HepG2 (cell line): ENCODE data around the gene NAB2. TPM values are rescaled to one million over a fixed set of nuclear protein-coding genes. Genes with fewer than 3 reads are reported as not detected.

Source experiments
- BORCS8-MEF2B ChIP-seq: sonication (generic); formaldehyde crosslinking; IDR thresholded peaks from 2 replicates; pipeline ENCODE4 v1.8.0; 2022; ENCODE audit warnings: mild to moderate bottlenecking, missing genetic modification reagents
- EHMT2 ChIP-seq: fragments of 200-600 bp; sonication (generic); IDR thresholded peaks from 2 replicates; pipeline ENCODE4 v1.7.0; 2017; ENCODE audit warnings: antibody characterized with exemption, low read depth, low read length, borderline replicate concordance
- ERF ChIP-seq: IDR thresholded peaks from 2 replicates; pipeline ENCODE4 v1.6.1; 2018; ENCODE audit warnings: missing biosample characterization, missing genetic modification reagents
- FOXK2 ChIP-seq: fragments of 450-650 bp; IDR thresholded peaks from 2 replicates; pipeline ENCODE4 v1.6.1; 2016
- GABPA ChIP-seq, 2 experiments: IDR thresholded peaks; 2 replicates each; pipeline ENCODE4 v1.6.1; 2011 to 2016; ENCODE audit warnings: low read depth in 2 of 2, low read length in 1 of 2, missing biosample characterization in 1 of 2, missing genetic modification characterization in 1 of 2
- KAT7 ChIP-seq: IDR thresholded peaks from 2 replicates; pipeline ENCODE4 v1.6.1; 2018; ENCODE audit warnings: borderline replicate concordance, missing compliant biosample characterization
- MATR3 ChIP-seq: sonication (generic); formaldehyde crosslinking; IDR thresholded peaks from 2 replicates; pipeline ENCODE4 v1.4.0; 2020; ENCODE audit warnings: missing genetic modification reagents
- MTF2 ChIP-seq: sonication (generic); formaldehyde crosslinking; IDR thresholded peaks from 2 replicates; pipeline ENCODE4 v1.5.0; 2020; ENCODE audit warnings: missing genetic modification reagents, borderline replicate concordance
- POLR2A ChIP-seq, 2 experiments: IDR thresholded peaks; 2 replicates each; pipeline ENCODE4 v1.6.1; 2011; ENCODE audit warnings: low read depth in 2 of 2, low read length in 2 of 2, mild to moderate bottlenecking in 1 of 2, moderate library complexity in 1 of 2; ENCODE audit not compliant: insufficient read depth in 1 of 2
- TCF7L2 ChIP-seq: IDR thresholded peaks from 2 replicates; pipeline ENCODE4 v1.6.1; 2011; ENCODE audit warnings: mild to moderate bottlenecking, low read depth, low read length, moderate library complexity
- ZMAT3 ChIP-seq: sonication (generic); formaldehyde crosslinking; conservative IDR thresholded peaks from 2 replicates; pipeline ENCODE4 v1.7.0; 2021; ENCODE audit warnings: missing genetic modification reagents
- ZNF282 ChIP-seq: fragments of 450-650 bp; IDR thresholded peaks from 2 replicates; pipeline ENCODE4 v1.6.1; 2018; ENCODE audit not compliant: partially characterized antibody
- ZNF383 ChIP-seq: sonication (generic); formaldehyde crosslinking; IDR thresholded peaks from 2 replicates; pipeline ENCODE4 v1.4.0; 2020; ENCODE audit warnings: missing genetic modification reagents, mild to moderate bottlenecking, borderline replicate concordance
- ZNF530 ChIP-seq: sonication (generic); formaldehyde crosslinking; IDR thresholded peaks from 2 replicates; pipeline ENCODE4 v1.5.0; 2020; ENCODE audit warnings: low read depth, mild to moderate bottlenecking, missing genetic modification reagents
- polyA plus RNA-seq, 8 experiments: library from polyadenylated mRNA; depleted of rRNA in 3 of 8; stranded (reverse) in 7 of 8; unstranded in 1 of 8; fragments of >200 nt; fragmentation: Illumina TruSeq in 4 of 8; extraction: Trizol in 4 of 8; gene quantifications; 2 replicates each; pipeline versions ENCODE4 v1.2.1 to v1.2.3, GENCODE V29; 2011 to 2016; ENCODE audit warnings: low read depth in 4 of 8, missing spikeins in 1 of 8, mixed read lengths in 1 of 8; ENCODE audit not compliant: insufficient read depth in 1 of 8
- total RNA-seq, 5 experiments: library from RNA; depleted of rRNA; stranded (reverse); fragments of >200 nt; fragmentation: Illumina TruSeq; extraction: Trizol; gene quantifications; 2 replicates each; pipeline ENCODE4 v1.2.3, GENCODE V29; 2016; ENCODE audit warnings: low read depth in 1 of 5
- TF ChIP-seq, protein P1 (sequence below): sonication (generic); formaldehyde crosslinking; IDR thresholded peaks from 2 replicates; pipeline ENCODE4 v1.5.1; 2020; ENCODE audit warnings: missing genetic modification reagents, mild to moderate bottlenecking, borderline replicate concordance
- TF ChIP-seq, protein P2 (sequence below): sonication (generic); formaldehyde crosslinking; IDR thresholded peaks from 2 replicates; pipeline ENCODE4 v1.8.1; 2023; ENCODE audit warnings: mild to moderate bottlenecking, missing genetic modification reagents
- TF ChIP-seq, protein P3 (sequence below): sonication (generic); formaldehyde crosslinking; IDR thresholded peaks from 2 replicates; pipeline ENCODE4 v1.4.0; 2020; ENCODE audit warnings: mild to moderate bottlenecking, missing genetic modification reagents
- TF ChIP-seq, protein P4 (sequence below): sonication (generic); formaldehyde crosslinking; IDR thresholded peaks from 2 replicates; pipeline ENCODE4 v1.4.0; 2020; ENCODE audit warnings: missing genetic modification reagents, borderline replicate concordance
- TF ChIP-seq, protein P5 (sequence below): sonication (generic); formaldehyde crosslinking; IDR thresholded peaks from 2 replicates; pipeline ENCODE4 v1.5.1; 2020; ENCODE audit warnings: mild to moderate bottlenecking, missing genetic modification reagents, moderate library complexity

NAB2 gene
- total and polyA plus RNA-seq, 2 of the 13 experiments (the other 11 are each of a cell fraction or from before 2014, with no cell fraction given), result 11.7 to 12.9 TPM

DNA sequence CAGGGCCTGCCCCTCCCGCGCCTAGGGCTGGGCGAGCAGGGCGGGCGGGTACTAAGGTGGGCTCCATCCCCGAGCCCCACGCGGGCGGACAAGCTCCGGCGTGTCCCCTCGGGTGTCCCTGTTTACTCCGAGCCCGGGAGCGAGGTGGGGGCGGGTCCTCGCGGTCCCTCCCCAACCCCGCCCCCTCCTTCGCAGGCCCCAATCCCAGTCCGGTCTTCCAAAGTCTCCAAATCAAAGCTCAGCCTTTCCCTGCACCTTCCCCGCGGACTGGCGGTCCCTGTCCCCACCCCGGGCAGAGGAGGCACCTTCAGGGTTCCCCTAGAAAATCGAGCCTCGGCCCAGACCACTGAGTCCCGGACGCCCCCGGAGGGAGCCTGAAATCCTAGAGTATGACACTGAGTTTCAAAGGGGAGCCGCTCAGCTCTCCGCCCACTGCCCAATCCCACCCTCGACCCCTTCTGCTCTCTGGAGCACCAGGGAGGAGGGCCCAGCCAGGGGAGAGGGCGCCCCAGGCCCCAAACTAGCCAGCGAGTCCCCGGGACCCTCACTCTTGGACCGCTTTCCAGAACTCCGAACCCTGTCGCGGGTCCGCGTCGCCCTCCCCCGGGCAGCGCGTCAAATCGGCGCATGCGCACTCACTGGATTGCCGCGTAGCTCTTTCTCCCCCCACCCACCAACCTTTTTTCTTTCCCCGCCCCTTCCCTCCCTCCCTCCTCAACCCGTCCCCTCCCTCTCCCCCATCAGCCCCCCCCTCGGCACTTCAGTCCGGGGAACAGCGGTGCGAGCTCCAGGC, 39.0 kb downstream of the NAB2 start, which contains the start of gene LRP1 (continued):
- TF ChIP-seq, protein P1, sequence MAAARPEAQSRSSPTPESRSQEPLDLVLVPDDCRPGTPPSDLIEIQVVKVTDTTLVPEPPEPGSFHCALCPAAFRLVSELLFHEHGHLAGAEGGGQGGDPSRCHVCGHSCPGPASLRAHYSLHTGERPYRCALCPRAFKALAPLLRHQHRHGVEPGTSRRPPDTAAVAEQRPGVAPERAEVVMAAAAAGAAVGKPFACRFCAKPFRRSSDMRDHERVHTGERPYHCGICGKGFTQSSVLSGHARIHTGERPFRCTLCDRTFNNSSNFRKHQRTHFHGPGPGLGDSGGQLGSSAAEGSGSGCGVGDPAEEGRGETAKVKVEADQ, result no peak
- TF ChIP-seq ZNF383 (CRISPR knock-in tag) (no peak), ZNF282 (no peak), POLR2A (IDR thresholded peaks at IDR 0.05; ENCODE audit: insufficient read depth in 1 of 2, low read depth in 2 of 2, low read length in 2 of 2) (peak; percentile 29 to 76; a peak in 3 of 4 replicates), ERF (peak; percentile 25; the same call in 1 of the 2 replicates), GABPA (IDR thresholded peaks at IDR 0.05; ENCODE audit: low read depth, low read length) (no peak), GABPA (CRISPR knock-in tag; IDR thresholded peaks at IDR 0.05; ENCODE audit: low read depth) (no peak), MTF2 (CRISPR knock-in tag) (0 out of 2 replicates have a peak, but pooled peaks have one; percentile 35), ZNF530 (CRISPR knock-in tag) (no peak), EHMT2 (no peak), KAT7 (CRISPR knock-in tag) (peak; percentile 11; the same call in 1 of the 2 replicates), FOXK2 (0 out of 2 replicates have a peak, but pooled peaks have one; percentile 6), TCF7L2 (no peak), MATR3 (CRISPR knock-in tag) (no peak), ZMAT3 (CRISPR knock-in tag) (peak; percentile 49; the same call in 1 of the 2 replicates), BORCS8-MEF2B (CRISPR knock-in tag) (0 out of 2 replicates have a peak, but pooled peaks have one; percentile 45)
- TF ChIP-seq, protein P2, sequence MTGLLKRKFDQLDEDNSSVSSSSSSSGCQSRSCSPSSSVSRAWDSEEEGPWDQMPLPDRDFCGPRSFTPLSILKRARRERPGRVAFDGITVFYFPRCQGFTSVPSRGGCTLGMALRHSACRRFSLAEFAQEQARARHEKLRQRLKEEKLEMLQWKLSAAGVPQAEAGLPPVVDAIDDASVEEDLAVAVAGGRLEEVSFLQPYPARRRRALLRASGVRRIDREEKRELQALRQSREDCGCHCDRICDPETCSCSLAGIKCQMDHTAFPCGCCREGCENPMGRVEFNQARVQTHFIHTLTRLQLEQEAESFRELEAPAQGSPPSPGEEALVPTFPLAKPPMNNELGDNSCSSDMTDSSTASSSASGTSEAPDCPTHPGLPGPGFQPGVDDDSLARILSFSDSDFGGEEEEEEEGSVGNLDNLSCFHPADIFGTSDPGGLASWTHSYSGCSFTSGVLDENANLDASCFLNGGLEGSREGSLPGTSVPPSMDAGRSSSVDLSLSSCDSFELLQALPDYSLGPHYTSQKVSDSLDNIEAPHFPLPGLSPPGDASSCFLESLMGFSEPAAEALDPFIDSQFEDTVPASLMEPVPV (CRISPR knock-in tag), result no peak
- TF ChIP-seq, protein P3, sequence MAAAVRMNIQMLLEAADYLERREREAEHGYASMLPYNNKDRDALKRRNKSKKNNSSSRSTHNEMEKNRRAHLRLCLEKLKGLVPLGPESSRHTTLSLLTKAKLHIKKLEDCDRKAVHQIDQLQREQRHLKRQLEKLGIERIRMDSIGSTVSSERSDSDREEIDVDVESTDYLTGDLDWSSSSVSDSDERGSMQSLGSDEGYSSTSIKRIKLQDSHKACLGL (CRISPR knock-in tag), result peak; percentile 57
- TF ChIP-seq, protein P4, sequence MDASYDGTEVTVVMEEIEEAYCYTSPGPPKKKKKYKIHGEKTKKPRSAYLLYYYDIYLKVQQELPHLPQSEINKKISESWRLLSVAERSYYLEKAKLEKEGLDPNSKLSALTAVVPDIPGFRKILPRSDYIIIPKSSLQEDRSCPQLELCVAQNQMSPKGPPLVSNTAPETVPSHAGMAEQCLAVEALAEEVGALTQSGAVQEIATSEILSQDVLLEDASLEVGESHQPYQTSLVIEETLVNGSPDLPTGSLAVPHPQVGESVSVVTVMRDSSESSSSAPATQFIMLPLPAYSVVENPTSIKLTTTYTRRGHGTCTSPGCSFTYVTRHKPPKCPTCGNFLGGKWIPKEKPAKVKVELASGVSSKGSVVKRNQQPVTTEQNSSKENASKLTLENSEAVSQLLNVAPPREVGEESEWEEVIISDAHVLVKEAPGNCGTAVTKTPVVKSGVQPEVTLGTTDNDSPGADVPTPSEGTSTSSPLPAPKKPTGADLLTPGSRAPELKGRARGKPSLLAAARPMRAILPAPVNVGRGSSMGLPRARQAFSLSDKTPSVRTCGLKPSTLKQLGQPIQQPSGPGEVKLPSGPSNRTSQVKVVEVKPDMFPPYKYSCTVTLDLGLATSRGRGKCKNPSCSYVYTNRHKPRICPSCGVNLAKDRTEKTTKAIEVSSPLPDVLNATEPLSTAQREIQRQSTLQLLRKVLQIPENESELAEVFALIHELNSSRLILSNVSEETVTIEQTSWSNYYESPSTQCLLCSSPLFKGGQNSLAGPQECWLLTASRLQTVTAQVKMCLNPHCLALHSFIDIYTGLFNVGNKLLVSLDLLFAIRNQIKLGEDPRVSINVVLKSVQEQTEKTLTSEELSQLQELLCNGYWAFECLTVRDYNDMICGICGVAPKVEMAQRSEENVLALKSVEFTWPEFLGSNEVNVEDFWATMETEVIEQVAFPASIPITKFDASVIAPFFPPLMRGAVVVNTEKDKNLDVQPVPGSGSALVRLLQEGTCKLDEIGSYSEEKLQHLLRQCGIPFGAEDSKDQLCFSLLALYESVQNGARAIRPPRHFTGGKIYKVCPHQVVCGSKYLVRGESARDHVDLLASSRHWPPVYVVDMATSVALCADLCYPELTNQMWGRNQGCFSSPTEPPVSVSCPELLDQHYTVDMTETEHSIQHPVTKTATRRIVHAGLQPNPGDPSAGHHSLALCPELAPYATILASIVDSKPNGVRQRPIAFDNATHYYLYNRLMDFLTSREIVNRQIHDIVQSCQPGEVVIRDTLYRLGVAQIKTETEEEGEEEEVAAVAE (CRISPR knock-in tag), result no peak
- TF ChIP-seq, protein P5, sequence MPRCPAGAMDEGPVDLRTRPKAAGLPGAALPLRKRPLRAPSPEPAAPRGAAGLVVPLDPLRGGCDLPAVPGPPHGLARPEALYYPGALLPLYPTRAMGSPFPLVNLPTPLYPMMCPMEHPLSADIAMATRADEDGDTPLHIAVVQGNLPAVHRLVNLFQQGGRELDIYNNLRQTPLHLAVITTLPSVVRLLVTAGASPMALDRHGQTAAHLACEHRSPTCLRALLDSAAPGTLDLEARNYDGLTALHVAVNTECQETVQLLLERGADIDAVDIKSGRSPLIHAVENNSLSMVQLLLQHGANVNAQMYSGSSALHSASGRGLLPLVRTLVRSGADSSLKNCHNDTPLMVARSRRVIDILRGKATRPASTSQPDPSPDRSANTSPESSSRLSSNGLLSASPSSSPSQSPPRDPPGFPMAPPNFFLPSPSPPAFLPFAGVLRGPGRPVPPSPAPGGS (CRISPR knock-in tag), result 0 out of 2 replicates have a peak, but pooled peaks have one; percentile 25
